Lower leg skin (tissue), 4 donors: Measurements from ENCODE around the gene PTGIS. TPM values are rescaled to one million over a fixed set of nuclear protein-coding genes. Genes with fewer than 3 reads are reported as not detected.
A peak's percentile ranks its signal among the peaks of the same experiment; 100 is the strongest.

ENCODE experiments used
- DNase-seq, 2 donors: peaks; one replicate each; pipeline ENCODE4 v3.0.0-alpha.2; 2019; ENCODE audit warnings: low spot score in 2 of 2
- H3K4me3 ChIP-seq: fragments of 200-600 bp; sonication (generic); 2 replicates; pipeline ENCODE4 v1.5.1; 2017; ENCODE audit warnings: mild to moderate bottlenecking, low read depth; ENCODE audit not compliant: poor library complexity, severe bottlenecking
- CTCF ChIP-seq, 3 donors: fragments of 450-650 bp; IDR thresholded peaks; one replicate each; pipeline ENCODE4 v1.5.1; 2016; ENCODE audit warnings: antibody characterized with exemption in 3 of 3, mild to moderate bottlenecking in 3 of 3, moderate library complexity in 2 of 3
- POLR2A ChIP-seq, 2 donors: fragments of 450-650 bp; IDR thresholded peaks; one replicate each; pipeline ENCODE4 v1.6.1; 2016 to 2017; ENCODE audit warnings: antibody characterized with exemption in 2 of 2, mild to moderate bottlenecking in 1 of 2, moderate library complexity in 1 of 2
- WGBS, 2 donors: methylation state at CpG; one replicate each; pipeline ENCODE4 v1.1.5; 2018; 5-methylcytosine and 5-hydroxymethylcytosine counted together
- intact Hi-C: fragments of 100-400 bp; cut with DNase I; formaldehyde crosslinking; loops from one replicate; pipeline ENCODE4 v1.15.0; 2023; ENCODE audit warnings: low total_unique reads
- total RNA-seq, 4 donors: library from RNA; depleted of rRNA; stranded (reverse); fragments of >200 nt; gene quantifications; one replicate each; pipeline ENCODE4 v1.1.0, GENCODE V29; 2016

Gene PTGIS
- total RNA-seq, 4 donors from 2014 or later, result 2.3 to 13.3 (median 9.1) TPM

GRCh38 chr20:49511788-49512525 lies 56.0 kb downstream of the PTGIS start:
- DNase-seq, result no peak
- no peak overlapping the region for H3K4me3 ChIP-seq
- WGBS, 2 donors, result 88 to 96% methylated on average over 2 of the region's 2 CpGs
- intact Hi-C loops, result no loop called here
- TF ChIP-seq CTCF (IDR thresholded peaks at IDR 0.05) (no peak), POLR2A (IDR thresholded peaks at IDR 0.05) (no peak)

GRCh38 chr20:49510562-49511122 lies 57.3 kb downstream of the PTGIS start:
- TF ChIP-seq CTCF (IDR thresholded peaks at IDR 0.05) (no peak), POLR2A (IDR thresholded peaks at IDR 0.05) (no peak)
- H3K4me3 ChIP-seq, result no peak overlapping the region
- intact Hi-C loops, result no loop called here
- DNase-seq, result peak; percentile 71 to 92
- 37 to 50% methylated on average over 12 of the region's 12 CpGs for WGBS, 2 donors

GRCh38 chr20:49508435-49509199 lies 59.3 kb downstream of the PTGIS start:
- intact Hi-C loops, result no loop called here

GRCh38 chr20:49507741-49508434 lies 60.0 kb downstream of the PTGIS start:
- intact Hi-C loops, result no loop called here
- DNase-seq, result no peak
- H3K4me3 ChIP-seq, result no peak overlapping the region
- WGBS, 2 donors, result 59 to 68% methylated on average over 21 of the region's 21 CpGs
- TF ChIP-seq CTCF (IDR thresholded peaks at IDR 0.05) (no peak), POLR2A (IDR thresholded peaks at IDR 0.05) (no peak)

More at GRCh38 chr20:49508435-49509199, 59.3 kb downstream of the PTGIS start:
- TF ChIP-seq POLR2A (IDR thresholded peaks at IDR 0.05), result no peak
- no peak for TF ChIP-seq CTCF (IDR thresholded peaks at IDR 0.05)
- WGBS, 2 donors, result 45 to 52% methylated on average over 14 of the region's 14 CpGs
- DNase-seq, result no peak
- H3K4me3 ChIP-seq, result no peak overlapping the region

- intact Hi-C loops, result no loop called here
- no peak for DNase-seq
- no peak overlapping the region for H3K4me3 ChIP-seq
- TF ChIP-seq POLR2A (IDR thresholded peaks at IDR 0.05) (no peak), CTCF (IDR thresholded peaks at IDR 0.05) (no peak)
- WGBS, 2 donors, result 31 to 41% methylated on average over 9 of the region's 9 CpGs
Measured at GRCh38 chr20:49505518-49505917, 62.4 kb downstream of the PTGIS start.
